ENCODE measurements around the gene PDIA5.
"Not testable (repeated sequence)": the region's sequence is repeated elsewhere in the genome, so short reads cannot be mapped to it uniquely, and the experiment has no call there.

PDIA5 gene

DNA sequence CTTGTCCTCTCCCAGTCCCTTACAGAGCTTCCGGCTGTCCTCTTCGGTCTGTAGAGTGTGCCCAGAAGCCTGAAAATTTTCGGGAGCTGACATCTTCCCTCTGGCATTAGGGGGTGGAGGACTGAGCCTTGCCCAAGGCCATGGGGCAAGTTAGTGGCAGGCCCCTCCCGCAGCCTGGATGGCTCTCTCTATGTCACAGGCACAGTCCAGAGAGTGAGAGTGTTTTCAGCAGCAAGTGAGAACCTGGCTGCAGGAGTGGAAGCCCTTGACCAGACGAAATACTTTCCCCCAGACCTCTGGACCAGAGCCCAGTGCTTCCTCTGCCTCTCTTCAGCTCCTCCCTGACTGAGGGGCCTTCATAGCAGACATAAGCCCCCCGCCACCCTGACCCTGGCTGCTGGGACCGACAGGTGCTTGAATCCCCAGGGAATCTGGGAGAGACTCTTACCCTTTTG, 84.5 kb downstream of the PDIA5 start:
- DNase-seq = no peak

DNA sequence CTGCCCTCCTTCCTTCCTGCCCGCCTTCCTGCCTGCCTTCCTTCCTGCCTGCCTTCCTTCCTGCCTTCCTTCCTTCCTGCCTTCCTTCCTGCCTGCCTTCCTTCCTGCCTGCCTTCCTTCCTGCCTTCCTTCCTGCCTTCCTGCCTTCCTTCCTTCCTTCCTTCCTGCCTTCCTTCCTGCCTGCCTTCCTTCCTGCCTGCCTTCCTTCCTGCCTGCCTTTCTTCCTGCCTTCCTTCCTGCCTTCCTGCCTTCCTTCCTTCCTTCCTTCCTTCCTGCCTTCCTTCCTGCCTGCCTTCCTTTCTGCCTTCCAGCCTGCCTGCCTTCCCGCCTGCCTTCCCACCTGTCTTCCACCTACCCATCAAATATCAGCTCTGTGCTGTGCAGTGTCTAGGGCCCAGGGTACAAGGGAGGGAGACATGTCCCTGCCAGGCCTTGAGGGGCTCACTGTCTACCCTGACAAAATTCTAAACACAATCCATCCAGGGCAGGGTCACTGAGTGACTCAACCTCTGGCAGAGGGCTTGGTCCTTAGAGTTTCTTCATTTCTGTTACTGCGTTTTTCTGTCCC, 85.1 kb downstream of the PDIA5 start:
- not testable (repeated sequence) for DNase-seq

DNA sequence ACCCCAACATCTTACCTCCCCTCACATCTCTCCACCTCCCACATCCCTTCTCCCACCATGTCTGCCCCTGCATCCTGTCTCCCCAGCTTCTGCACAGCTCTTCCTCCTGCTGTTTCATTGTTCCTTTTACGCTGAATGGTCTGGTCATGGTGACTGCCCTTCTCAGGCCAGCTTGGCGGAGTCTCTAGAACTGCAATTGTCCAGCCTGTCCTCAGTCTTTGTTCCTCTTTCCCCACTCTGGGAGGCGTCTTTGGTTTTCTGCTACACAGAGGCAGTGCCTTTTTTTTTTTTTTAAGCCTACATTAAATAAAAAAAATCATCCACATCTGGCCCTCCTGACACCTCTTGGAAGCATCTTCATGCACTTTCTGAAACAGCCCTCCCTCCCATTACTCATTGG, 85.9 kb downstream of the PDIA5 start:
- no peak for DNase-seq

DNA sequence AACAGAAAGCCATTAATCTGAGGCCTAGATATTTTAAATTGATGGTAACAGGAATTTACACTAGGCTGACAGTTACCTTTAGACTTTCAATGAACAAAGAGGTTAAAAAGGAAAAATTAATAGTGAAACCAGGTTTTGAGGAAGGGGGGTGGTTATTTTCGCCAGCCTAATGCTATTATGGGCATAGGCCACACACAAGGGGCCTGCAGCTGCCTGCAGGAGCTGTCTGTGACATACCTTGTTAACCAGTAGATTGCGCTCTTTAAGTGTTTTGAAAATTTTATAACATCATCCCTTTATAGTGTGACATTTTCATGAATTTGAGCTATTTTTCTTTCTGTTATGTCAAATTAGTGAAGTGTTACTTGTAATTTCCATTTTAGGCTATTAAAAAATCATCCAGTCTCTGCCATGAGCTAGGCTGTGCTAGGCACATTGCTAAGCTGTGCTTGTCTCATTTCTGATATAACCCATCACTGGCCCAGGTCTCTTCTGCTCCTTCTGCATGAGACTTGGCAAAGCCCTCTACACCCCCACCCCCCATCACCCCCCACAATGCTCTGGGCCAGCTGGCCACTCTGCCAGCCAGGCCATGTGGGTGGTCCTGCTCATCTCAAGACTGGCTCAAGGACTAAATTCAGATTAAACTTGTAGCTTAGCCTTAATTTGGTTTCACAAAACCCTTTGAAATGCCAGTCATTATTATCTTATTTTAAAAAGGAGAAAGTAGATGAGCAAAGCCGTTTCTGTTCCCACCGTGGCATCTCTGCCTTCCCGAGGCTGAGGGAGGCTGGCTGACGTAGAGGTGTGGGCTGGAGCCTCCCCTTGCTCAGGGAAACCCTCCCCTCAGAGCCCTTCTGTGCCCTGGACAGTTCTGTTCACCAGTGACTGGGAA, 86.5 kb downstream of the PDIA5 start:
- no peak for DNase-seq

DNA sequence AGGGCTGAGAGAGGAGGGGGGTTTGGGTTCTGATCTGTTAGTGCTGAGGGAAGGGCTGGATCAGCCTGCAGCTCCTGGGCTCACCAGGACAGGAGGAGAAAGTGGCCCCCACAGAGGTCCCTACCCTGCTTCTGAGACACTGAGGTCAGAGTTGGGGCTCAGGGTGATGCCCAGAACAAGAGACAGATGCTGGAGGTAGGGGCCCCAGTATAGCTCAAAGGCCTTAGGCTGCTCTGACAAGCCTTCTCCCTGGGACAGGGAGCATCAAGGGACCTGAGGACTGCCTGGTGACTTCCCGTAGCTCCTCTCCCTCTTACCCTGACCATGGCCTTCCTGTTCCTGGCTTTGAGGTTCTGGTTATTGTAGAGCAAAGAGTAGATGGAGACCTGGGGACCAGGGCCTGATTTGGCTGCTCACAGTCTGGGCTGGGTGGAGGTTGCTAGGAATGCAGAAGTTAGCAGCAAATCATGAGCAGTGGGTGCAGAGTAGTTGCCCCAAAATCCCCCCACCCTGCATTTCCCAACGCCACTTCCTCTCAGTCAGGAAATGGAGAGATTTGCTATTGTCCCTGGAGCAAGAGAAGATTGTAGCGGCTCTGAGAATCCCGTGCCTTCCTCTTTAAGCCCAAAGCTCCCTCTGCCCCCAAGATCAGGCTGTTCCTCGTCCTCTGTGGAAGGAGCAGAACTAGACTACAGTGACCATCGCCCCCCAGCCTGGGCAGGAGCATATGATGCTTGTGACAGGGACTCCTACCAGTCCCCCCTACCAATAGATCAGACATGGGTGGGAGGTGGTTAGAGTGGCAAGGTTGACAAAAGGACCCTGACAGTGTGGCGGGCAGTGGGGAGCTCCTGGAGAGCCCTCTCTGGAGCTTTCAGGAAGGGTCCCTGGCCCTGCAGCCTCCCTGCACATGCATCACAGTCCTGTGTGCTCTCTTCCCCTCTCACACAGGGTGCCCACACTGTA, 87.5 kb downstream of the PDIA5 start:
- no peak for DNase-seq

DNA sequence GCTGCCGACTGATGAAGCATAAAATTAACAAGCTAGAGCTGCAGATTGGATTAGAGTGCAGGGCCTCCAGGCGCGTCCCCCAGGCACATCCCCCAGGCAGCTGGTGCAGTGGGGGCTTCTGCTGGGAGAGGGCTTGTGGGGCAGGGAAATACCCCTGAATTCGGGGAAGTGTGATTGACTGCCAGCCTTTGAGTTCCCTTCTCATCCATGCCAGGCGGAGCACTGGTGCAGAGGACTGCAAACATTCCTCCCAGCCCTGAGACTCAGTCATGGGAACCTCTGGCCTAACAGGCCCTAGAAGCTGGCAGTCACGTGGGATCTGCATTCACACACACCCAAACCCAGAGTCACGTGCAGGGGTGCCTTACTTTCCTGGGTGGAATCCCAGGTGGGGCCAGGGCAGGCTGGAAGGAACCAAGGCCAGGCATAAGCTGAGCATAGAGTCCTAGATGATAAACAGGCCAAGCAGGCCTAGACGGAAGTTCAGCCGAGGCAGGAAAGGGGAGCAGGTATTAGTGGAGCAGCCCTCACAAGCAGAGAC, 88.7 kb downstream of the PDIA5 start:
- no peak for DNase-seq

DNA sequence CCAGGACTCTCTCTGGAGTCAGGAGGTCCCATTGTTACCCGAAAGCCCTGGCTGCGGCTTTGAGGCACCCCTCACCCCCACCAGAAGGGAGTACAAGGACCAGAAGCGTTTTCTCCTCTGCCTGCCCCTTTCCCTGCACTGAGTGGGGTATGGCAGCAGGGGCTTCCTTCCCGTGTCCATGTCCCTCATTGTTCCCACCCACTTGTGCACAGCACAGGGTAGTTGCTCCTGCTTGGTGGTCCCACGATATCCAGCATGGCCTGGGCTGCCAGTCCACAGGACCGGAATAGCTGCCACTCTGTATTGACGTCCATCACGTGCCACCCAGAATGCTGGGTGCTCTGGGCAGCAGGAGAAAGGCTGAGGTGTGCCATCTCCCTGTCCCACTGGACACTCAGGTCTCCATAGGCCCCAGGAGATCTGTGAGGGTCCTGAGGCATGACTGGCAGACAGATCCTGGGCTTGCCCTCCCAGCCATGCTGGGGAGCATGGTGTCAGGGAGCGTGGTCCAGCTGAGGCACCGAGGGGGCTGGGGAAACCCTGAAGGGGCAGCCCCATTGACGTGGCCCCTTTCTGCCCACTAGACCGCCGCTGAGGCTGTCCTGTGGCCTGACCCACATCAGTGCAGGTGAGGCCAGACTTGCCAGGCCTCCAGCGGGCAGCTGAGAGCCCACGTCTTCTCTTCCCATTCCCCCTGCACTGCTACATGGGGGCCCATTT, 89.6 kb downstream of the PDIA5 start:
- DNase-seq = no peak

DNA sequence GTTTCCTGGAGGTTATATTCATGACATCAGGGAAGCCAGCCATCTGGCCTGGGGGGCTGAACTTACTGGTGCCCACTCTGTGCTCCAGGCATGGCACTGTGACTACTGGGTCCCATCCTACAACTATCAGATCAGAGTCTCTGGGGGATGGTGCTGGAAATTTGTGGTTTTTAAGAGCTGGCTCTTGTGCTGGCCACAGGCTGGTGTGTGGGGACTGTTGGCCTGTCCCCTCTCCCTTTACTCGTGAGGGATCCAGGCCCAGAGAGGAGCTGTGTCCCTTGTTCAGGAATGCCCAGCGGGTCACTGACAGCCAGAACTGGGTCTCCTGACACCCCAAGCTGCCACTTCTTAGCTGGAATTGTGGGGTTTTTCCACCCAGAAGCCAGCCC, 90.4 kb downstream of the PDIA5 start:
- DNase-seq = no peak

DNA sequence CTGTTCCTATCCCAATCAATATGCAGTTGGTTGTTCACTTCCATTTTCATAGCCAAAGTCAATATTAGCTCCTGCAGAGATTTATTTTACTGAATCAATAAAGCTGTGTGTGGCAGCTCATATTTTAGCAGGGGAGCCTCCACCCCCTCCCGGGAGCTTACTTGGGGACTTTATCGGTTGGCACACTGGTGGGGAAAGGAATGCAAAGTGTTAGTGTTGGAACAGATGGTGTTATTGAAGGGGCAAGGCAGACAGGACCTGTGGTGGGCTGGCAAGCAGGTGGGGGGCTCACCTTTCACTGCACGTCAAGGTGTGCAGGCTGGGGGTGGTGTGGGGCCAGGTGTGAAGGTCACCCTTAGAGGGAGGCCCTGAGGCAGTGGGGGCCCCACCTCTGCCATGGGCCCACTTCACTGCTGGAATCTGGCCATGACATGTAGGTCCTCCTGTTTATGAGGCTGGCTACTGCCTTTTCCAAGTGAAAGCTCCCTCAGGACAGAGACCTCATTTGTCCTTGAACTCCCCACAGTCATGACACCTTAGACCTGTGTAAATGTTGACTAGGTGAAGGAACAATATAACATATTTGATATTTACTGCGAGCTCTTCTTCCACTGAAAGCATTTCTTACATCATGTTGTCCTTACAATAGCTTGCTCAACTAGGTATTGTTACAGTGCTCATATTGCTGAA, 90.9 kb downstream of the PDIA5 start:
- DNase-seq = no peak

DNA sequence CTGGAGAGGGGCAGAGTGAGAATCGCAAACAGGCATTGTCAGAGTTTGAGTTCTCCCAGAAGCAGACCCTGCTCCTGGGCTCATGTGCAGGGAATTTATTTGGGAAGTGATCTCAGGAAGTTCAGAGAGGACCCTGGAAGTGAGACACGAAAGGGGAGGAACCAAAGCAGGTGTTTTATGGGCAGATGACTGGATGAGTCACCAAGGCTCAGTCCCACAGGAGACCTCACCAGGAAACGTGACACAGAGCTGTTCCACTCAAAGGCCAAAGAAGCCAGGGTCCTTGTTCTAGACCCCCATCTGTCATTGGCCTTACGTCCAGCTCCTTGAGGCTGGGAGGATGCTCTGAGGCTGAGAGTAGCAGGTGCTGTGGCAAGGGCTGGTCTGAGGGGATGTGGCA, 91.5 kb downstream of the PDIA5 start:
- no peak for DNase-seq

DNA sequence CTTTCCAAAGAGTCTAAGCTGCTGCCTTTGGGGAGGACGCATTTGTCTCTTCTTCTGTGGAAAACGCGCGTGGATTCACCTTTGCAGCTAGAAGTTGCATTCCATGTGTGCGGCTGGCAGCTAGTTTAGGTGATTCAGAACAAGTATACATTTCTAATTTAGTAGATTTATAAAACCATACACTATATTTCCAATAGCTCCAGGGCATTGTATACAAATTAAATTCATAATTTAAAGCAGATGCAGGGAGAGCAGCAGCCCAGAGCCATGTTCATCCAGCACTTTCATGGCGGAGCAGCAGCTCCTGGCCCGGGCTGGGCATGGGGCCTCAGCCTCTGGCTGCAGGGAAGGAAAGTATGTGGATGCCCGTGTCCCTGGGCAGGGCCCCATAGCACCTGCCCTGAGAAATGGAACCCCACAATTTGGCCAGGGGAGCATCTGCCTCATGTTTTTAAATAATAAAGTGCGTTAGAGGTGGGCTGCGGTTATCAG, 92.1 kb downstream of the PDIA5 start:
- no peak for DNase-seq

DNA sequence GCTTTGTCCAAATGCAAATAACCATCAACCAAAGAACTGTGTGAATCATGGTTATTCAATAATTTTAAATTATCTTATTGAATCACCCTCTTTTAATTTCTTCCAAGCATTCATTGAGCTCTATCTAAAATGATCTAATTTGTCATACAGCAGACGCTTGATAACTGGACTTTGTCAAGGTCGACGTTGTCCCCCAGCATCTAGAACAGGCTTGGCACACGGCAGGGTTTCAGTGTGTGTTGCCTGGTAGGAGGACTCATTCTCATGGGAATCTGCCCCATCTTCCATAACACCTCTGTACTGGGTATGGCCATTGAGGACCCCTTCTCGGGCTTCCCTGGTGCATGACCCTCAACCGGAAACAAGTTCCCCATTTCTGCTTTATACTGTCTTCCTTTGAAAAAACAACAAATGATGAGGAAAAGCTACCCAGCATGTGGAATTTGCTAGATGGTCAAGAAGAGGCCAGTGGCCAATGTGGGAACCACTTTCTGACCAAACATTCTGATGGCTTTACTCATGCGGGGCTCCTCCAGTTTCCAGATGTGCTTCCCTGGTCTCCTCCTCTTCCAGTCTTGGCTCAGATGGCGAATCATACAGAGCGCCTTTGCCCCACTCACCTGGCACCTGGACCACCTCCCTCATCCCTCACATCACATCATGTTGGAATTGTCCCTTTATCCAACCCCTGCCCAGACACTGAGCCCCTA, 93.3 kb downstream of the PDIA5 start:
- no peak for DNase-seq

DNA sequence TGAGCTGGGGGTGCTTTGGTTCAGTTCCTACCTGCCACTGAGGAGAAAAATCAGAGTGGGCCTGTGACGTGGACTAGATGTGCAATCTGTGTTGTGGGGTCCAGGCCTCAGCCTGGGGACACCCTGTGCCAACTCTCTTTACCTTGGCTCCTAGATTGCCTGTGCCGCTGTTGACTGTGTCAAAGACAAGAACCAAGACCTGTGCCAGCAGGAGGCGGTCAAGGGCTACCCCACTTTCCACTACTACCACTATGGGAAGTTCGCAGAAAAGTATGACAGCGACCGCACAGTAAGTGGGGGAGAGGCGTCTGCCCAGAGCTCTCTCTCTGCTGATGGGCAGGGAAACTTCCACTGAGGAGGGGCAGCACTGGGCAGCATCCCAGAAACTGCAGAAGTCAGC, 94.3 kb downstream of the PDIA5 start:
- no peak for DNase-seq

DNA sequence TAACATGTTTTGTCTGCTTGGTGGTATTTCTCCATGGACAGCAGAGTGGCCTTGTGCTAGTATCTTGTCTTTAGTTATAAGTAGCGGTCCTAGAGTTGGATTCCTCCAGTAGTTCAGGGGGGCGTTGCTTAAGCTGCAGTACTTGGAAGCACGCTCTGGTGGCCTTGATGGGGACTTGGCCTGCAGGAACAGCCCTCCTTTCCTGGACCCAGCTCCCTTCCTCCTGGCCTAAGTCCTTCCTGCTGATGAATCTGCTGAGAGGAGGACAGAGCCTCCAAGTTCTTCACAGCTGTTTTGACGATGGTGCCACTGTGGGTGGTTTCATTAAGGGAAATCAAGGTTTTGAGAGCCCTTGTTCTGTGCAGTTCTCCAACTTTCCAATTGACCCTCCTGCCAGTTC, 96.3 kb downstream of the PDIA5 start:
- DNase-seq = no peak

DNA sequence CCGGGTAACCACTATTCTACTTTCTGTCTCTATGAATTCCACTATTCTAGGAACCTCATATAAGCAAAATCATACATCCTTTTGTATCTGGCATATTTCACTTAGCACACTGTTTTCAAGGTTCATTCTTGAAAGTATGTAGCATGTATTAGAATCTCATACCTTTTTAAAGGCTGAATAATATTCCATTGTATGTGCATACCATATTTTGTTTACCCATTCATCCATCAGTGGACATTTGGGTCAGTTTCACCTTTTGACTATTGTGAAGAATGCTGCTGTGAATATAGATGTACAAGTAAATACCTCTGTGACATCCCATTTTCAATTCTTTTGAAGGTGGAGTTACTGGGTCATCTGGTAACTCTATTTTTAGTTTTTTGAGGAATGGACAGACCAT, 98.3 kb downstream of the PDIA5 start:
- DNase-seq = no peak

DNA sequence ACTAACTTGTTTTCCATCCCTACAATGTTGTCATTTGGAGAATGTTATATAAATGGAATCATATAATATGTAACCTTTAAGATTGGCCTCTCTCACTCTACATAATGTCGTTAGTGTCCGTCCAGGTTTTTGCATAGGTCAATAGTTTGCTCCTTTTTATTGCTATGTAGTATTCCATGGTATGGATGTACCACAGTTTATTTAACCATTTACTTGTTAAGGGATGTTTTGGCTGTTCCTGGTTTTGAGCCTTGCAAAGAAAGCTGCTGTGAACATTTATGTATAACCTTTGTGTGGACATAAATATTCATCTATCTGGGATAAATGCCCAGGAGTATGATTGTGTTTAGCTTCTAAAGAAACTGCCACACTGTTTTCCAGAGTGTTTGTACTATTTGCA, 100.9 kb downstream of the PDIA5 start:
- no peak for DNase-seq

DNA sequence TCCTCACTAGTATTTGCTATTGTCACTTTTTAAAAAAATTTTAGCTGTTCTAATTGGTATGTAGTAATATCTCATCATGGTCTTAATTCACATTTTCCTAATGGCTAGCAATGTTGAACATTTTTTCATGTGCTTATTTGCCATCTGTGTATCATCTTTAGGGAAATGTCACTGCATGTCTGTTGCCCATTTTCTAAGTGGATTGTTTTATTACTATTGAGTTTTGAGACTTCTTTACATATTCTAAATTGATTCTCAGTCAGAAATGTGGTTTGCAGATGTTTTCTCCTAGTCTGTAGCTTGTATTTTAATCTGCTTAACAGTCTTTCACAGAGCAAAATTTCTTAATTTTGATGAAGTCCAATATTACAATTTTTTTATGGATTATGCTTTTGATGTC, 101.3 kb downstream of the PDIA5 start:
- DNase-seq = no peak

DNA sequence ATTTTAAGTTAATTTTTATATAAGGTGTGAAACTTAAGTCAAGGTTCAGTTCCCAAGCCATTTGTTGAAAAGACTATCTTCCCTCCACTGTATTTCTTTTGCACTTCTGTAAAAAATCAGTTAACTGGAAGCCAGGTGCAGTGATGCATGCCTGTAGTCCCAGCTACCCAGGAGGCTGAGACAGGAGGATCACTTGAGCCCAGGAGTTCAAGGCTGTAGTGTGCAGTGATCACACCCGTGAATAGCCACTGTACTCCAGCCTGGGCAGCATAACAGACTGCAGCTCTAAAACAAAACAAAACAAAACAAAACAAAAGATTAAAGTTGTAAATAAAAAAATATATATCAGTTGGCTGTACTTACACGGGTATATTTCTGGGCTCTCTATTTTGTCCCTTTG, 101.8 kb downstream of the PDIA5 start:
- DNase-seq = no peak

DNA sequence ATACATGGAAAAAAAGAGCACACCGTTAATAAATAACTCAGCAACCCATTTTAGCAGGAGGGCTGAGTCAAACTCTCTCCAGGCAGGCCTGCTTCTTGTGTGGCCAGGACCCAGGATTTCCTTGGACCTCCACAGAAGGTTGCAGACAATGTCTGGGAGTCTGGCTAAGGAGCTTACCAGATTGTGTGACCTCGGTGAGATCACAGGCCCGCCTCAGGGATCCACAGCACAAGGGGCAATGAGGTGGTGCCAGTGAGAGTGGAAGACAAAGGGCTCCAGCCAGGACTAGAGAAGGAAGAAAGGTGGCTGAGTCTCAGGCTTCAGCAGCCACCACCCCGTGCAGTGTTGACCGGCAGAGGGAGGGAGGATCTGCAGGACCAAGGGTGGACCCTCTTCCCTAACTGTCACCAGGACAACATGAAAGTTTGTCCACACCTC, 102.7 kb downstream of the PDIA5 start:
- DNase-seq = no peak

DNA sequence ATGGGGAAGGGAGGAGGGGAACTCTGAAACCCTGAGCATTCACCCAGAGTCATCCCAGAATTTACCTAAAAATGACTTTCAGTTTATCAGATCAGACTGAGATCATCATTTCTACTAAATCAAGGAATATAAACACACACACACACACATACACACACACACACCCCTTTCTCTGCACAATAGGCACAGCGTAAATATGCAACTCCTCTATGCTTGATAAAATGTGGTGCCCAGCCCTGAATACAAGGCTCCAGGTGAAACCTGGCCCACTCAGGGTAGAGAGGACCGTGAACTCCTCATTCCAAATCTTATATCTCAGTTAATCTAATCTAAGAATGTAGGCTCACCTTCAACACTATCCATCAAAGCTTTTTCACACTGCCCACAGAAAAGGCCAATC, 103.1 kb downstream of the PDIA5 start:
- DNase-seq = no peak

DNA sequence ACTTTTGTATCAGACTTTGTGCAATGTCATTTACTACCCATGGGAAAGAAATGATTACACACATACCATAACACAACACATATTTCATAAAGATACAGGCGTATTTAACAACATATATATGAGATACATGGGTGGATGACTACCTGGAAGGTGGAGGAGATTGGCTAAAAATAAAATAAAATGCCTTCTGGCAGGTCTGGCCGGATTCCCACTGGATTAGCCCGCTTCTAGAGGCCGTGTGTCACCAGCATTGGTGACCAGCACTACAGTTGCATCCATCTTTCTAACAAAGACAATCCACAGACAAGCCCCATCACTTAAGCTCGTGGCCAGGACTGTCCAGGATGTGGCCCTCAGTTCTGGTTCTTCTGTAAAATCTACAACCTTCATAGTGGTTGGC, 114.0 kb downstream of the PDIA5 start:
- no peak for DNase-seq
